ENCODE measurements around the gene ABHD16A.

GRCh38 chr6:31657406-31658157, 45.5 kb downstream of the ABHD16A start:
- no peak for TF ChIP-seq POLR2A (IDR thresholded peaks at IDR 0.05; ENCODE audit: low read depth, low read length)
- no peak for TF ChIP-seq POLR2AphosphoS5 (IDR thresholded peaks at IDR 0.05; ENCODE audit: low read depth, low read length)
- TF ChIP-seq TAF1 (IDR thresholded peaks at IDR 0.05; ENCODE audit: borderline replicate concordance, low read depth, low read length): no peak

Data from GM12892 (cell line).